MM.1S (cell line): ENCODE measurements around the gene ZNF225.

ENCODE experiments used
- CTCF ChIP-seq: fragments of 300-600 bp; sonication (generic); IDR thresholded peaks from 2 replicates; pipeline ENCODE4 v1.5.1; 2016; ENCODE audit warnings: antibody characterized with exemption, low read length, mixed read lengths
- EZH2 ChIP-seq: fragments of 300-600 bp; sonication (generic); optimal IDR thresholded peaks from 2 replicates; pipeline ENCODE3; 2017; ENCODE audit warnings: low read depth, mild to moderate bottlenecking, antibody characterized with exemption, low read length, mixed read lengths

DNA sequence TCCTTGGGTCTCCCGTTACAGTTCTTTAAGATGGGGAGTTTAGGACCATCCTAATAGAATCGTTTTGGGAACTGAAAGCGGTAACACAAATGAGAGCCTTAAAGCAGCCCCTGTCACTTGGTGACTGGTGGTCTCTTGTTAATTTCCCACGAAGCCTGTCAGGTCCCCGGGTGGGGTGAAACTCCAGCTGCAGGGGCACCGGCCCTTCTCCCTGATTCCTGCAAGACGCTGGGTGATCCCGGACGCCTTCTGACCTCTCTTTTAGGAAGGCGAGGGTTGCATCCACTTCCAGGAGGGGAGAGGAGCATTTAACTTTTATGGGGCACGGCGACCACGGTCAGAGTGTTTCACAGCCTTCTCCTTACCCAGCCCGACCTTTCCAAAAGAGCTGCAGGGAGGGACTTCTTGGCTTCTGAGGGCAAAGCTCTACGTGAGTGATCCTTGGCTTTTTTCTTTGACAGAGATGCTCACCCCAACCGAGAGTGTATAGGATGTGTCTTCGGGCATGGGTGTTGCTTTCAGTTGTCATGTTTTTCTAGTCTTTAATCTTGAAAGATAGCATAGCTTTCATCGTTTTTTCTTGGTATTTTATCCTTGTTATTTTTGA lies 688 bp downstream of the ZNF225 start:
- TF ChIP-seq CTCF = no peak
- no peak for TF ChIP-seq EZH2
